Measurements from ENCODE around the gene ARID1B. TPM values are rescaled to one million over a fixed set of nuclear protein-coding genes. Genes with fewer than 3 reads are reported as not detected.
A peak's percentile ranks its signal among the peaks of the same experiment; 100 is the strongest.

Gene ARID1B
- total RNA-seq, 1 donor from 2014 or later: 43.4 TPM

- peaks cover 7% of the 10 kb centered on the region for H3K4me1 ChIP-seq
- intact Hi-C loops (cut with micrococcal nuclease): no loop called here
- DNase-seq: no peak
- no peaks in the 10 kb centered on the region for H3K36me3 ChIP-seq
- H3K27ac ChIP-seq (replicated peaks): no peak overlapping the region
- no peak for TF ChIP-seq CTCF (IDR thresholded peaks at IDR 0.05; ENCODE audit: borderline replicate concordance)
- no peaks in the 10 kb centered on the region for H3K27me3 ChIP-seq (ENCODE audit: low read depth)
- no peak overlapping the region for H3K4me3 ChIP-seq
- H3K9me3 ChIP-seq (replicated peaks): no peaks in the 10 kb centered on the region
These were observed 441.4 kb downstream of the ARID1B start for GRCh38 chr6:157218371-157219198.

GRCh38 chr6:157219201-157220200 is 442.3 kb downstream of the ARID1B start:
- peaks cover 7% of the 10 kb centered on the region for H3K4me1 ChIP-seq
- intact Hi-C loops (cut with micrococcal nuclease): loop anchor here (10.0 kb wide), 1 partner anchor 55 kb away; no protein-coding TSS in a partner anchor
- no peaks in the 10 kb centered on the region for H3K9me3 ChIP-seq (replicated peaks)
- no peak overlapping the region for H3K27ac ChIP-seq (replicated peaks)
- H3K4me3 ChIP-seq: no peak overlapping the region
- no peaks in the 10 kb centered on the region for H3K27me3 ChIP-seq (ENCODE audit: low read depth)
- no peak for TF ChIP-seq CTCF (IDR thresholded peaks at IDR 0.05; ENCODE audit: borderline replicate concordance)
- no peak for DNase-seq
- H3K36me3 ChIP-seq: no peaks in the 10 kb centered on the region

GRCh38 chr6:157220485-157220884 is 443.3 kb downstream of the ARID1B start:
- intact Hi-C loops (cut with micrococcal nuclease): loop anchor here (10.0 kb wide), 1 partner anchor 54 kb away; no protein-coding TSS in a partner anchor
- Histone ChIP-seq H3K4me1 (peaks cover 11% of the 10 kb centered on the region), H3K36me3 (no peaks in the 10 kb centered on the region), H3K4me3 (peak overlapping the region; percentile 59), H3K27me3 (ENCODE audit: low read depth) (no peaks in the 10 kb centered on the region), H3K9me3 (replicated peaks) (no peaks in the 10 kb centered on the region), H3K27ac (replicated peaks) (no peak overlapping the region)
- no peak for TF ChIP-seq CTCF (IDR thresholded peaks at IDR 0.05; ENCODE audit: borderline replicate concordance)
- no peak for DNase-seq

GRCh38 chr6:157221049-157221816 is 444.1 kb downstream of the ARID1B start:
- TF ChIP-seq CTCF (IDR thresholded peaks at IDR 0.05; ENCODE audit: borderline replicate concordance): peak; percentile 41
- H3K4me3 ChIP-seq: peak overlapping the region; percentile 59
- DNase-seq: peak; percentile 84
- intact Hi-C loops (cut with micrococcal nuclease): loop anchor here (10.0 kb wide), 1 partner anchor 54 kb away; no protein-coding TSS in a partner anchor
- H3K36me3 ChIP-seq: no peaks in the 10 kb centered on the region
- H3K4me1 ChIP-seq: peaks cover 18% of the 10 kb centered on the region
- H3K27ac ChIP-seq (replicated peaks): no peak overlapping the region
- no peaks in the 10 kb centered on the region for H3K9me3 ChIP-seq (replicated peaks)
- no peaks in the 10 kb centered on the region for H3K27me3 ChIP-seq (ENCODE audit: low read depth)

GRCh38 chr6:157221817-157222175 is 444.6 kb downstream of the ARID1B start:
- Histone ChIP-seq H3K27ac (replicated peaks) (no peak overlapping the region), H3K4me3 (no peak overlapping the region), H3K36me3 (no peaks in the 10 kb centered on the region), H3K4me1 (peaks cover 21% of the 10 kb centered on the region), H3K27me3 (ENCODE audit: low read depth) (no peaks in the 10 kb centered on the region), H3K9me3 (replicated peaks) (no peaks in the 10 kb centered on the region)
- intact Hi-C loops (cut with micrococcal nuclease): loop anchor here (10.0 kb wide), 1 partner anchor 53 kb away; no protein-coding TSS in a partner anchor
- no peak for TF ChIP-seq CTCF (IDR thresholded peaks at IDR 0.05; ENCODE audit: borderline replicate concordance)
- DNase-seq: no peak
